ENCODE results near the gene SNCAIP.

SNCAIP gene

GRCh38 chr5:122420537-122421236 lies 108.7 kb downstream of the SNCAIP start:
- H3K79me2 ChIP-seq (ENCODE audit: control insufficient read depth, insufficient read depth, low read length, poor library complexity): no peaks in the 10 kb centered on the region
- H4K8ac ChIP-seq (ENCODE audit: low read depth, low read length): no peak overlapping the region
- no peak overlapping the region for H2BK12ac ChIP-seq (ENCODE audit: low read length)
- H3K4me3 ChIP-seq (ENCODE audit: low read depth, low read length): no peak overlapping the region
- H3K9ac ChIP-seq (ENCODE audit: low read length): no peak overlapping the region
- peaks cover 2 to 3% of the 10 kb centered on the region in 2 experiments for H3K36me3 ChIP-seq (ENCODE audit: control insufficient read depth in 1 of 2, insufficient read depth in 2 of 2, low read length in 2 of 2)
- H2BK120ac ChIP-seq (ENCODE audit: insufficient read depth, low read length, poor library complexity): no peak overlapping the region
- H3K18ac ChIP-seq (ENCODE audit: low read length): no peak overlapping the region
- no peak overlapping the region for H2BK5ac ChIP-seq (ENCODE audit: low read depth, low read length, poor library complexity)
- DNase-seq: no peak
- no peaks in the 10 kb centered on the region for H3K9me3 ChIP-seq (ENCODE audit: insufficient read depth, low read depth, low read length)
- no peak overlapping the region for H4K91ac ChIP-seq (ENCODE audit: low read depth, low read length)
- H2AK5ac ChIP-seq (ENCODE audit: low read length): no peak overlapping the region
- H4K12ac ChIP-seq (ENCODE audit: low read depth, low read length): no peak overlapping the region
- H3K27me3 ChIP-seq (ENCODE audit: insufficient read depth, low read length): no peaks in the 10 kb centered on the region
- no peak overlapping the region for H3K4ac ChIP-seq (ENCODE audit: low read depth, low read length)
- H3K4me1 ChIP-seq (ENCODE audit: control insufficient read depth in 1 of 2, insufficient read depth in 2 of 2, low read length in 2 of 2): no peaks in the 10 kb centered on the region
- WGBS (ENCODE audit: extremely low coverage, insufficient coverage, insufficient read length): no CpG with 5 or more reads among the region's 3 CpGs
- H3K27ac ChIP-seq (ENCODE audit: low read depth, low read length): no peak overlapping the region
- no peaks in the 10 kb centered on the region for H3K79me1 ChIP-seq (ENCODE audit: low read length)
- H2AFZ ChIP-seq (ENCODE audit: insufficient read depth, low read length, poor library complexity): no peak overlapping the region
- H3K23ac ChIP-seq (ENCODE audit: low read length): no peak overlapping the region
- no peak overlapping the region for H3K4me2 ChIP-seq (ENCODE audit: low read length)
- no peak overlapping the region for H3K14ac ChIP-seq (ENCODE audit: low read length)

GRCh38 chr5:122421374-122422079 lies 109.5 kb downstream of the SNCAIP start:
- no peak for DNase-seq
- Histone ChIP-seq H3K9ac (ENCODE audit: low read length) (no peak overlapping the region), H4K8ac (ENCODE audit: low read depth, low read length) (no peak overlapping the region), H4K12ac (ENCODE audit: low read depth, low read length) (no peak overlapping the region), H3K79me2 (ENCODE audit: control insufficient read depth, insufficient read depth, low read length, poor library complexity) (no peaks in the 10 kb centered on the region), H2BK5ac (ENCODE audit: low read depth, low read length, poor library complexity) (no peak overlapping the region), H2AK5ac (ENCODE audit: low read length) (no peak overlapping the region), H3K27me3 (ENCODE audit: insufficient read depth, low read length) (no peaks in the 10 kb centered on the region), H3K9me3 (ENCODE audit: insufficient read depth, low read depth, low read length) (no peaks in the 10 kb centered on the region), H4K91ac (ENCODE audit: low read depth, low read length) (no peak overlapping the region), H2BK12ac (ENCODE audit: low read length) (no peak overlapping the region), H3K23ac (ENCODE audit: low read length) (no peak overlapping the region), H3K36me3 (ENCODE audit: control insufficient read depth in 1 of 2, insufficient read depth in 2 of 2, low read length in 2 of 2) (peaks cover 2 to 3% of the 10 kb centered on the region in 2 experiments), H3K4me2 (ENCODE audit: low read length) (no peak overlapping the region), H3K79me1 (ENCODE audit: low read length) (no peaks in the 10 kb centered on the region), H2AFZ (ENCODE audit: insufficient read depth, low read length, poor library complexity) (no peak overlapping the region), H3K27ac (ENCODE audit: low read depth, low read length) (no peak overlapping the region), H3K4me3 (ENCODE audit: low read depth, low read length) (no peak overlapping the region), H3K4me1 (ENCODE audit: control insufficient read depth in 1 of 2, insufficient read depth in 2 of 2, low read length in 2 of 2) (no peaks in the 10 kb centered on the region), H3K18ac (ENCODE audit: low read length) (no peak overlapping the region), H3K14ac (ENCODE audit: low read length) (no peak overlapping the region), H3K4ac (ENCODE audit: low read depth, low read length) (no peak overlapping the region), H2BK120ac (ENCODE audit: insufficient read depth, low read length, poor library complexity) (no peak overlapping the region)
- WGBS (ENCODE audit: extremely low coverage, insufficient coverage, insufficient read length): no CpG with 5 or more reads among the region's 2 CpGs

- no peak for DNase-seq
- Histone ChIP-seq H3K4ac (ENCODE audit: low read depth, low read length) (no peak overlapping the region), H3K79me1 (ENCODE audit: low read length) (no peaks in the 10 kb centered on the region), H2AFZ (ENCODE audit: insufficient read depth, low read length, poor library complexity) (no peak overlapping the region), H3K4me3 (ENCODE audit: low read depth, low read length) (no peak overlapping the region), H3K14ac (ENCODE audit: low read length) (no peak overlapping the region), H3K9me3 (ENCODE audit: insufficient read depth, low read depth, low read length) (no peaks in the 10 kb centered on the region), H3K9ac (ENCODE audit: low read length) (no peak overlapping the region), H3K4me2 (ENCODE audit: low read length) (no peak overlapping the region), H4K12ac (ENCODE audit: low read depth, low read length) (no peak overlapping the region), H3K27me3 (ENCODE audit: insufficient read depth, low read length) (no peaks in the 10 kb centered on the region), H4K91ac (ENCODE audit: low read depth, low read length) (no peak overlapping the region), H4K8ac (ENCODE audit: low read depth, low read length) (no peak overlapping the region), H2BK12ac (ENCODE audit: low read length) (no peak overlapping the region), H3K4me1 (ENCODE audit: control insufficient read depth in 1 of 2, insufficient read depth in 2 of 2, low read length in 2 of 2) (no peaks in the 10 kb centered on the region), H3K36me3 (ENCODE audit: control insufficient read depth in 1 of 2, insufficient read depth in 2 of 2, low read length in 2 of 2) (peaks cover 2 to 3% of the 10 kb centered on the region in 2 experiments), H2BK120ac (ENCODE audit: insufficient read depth, low read length, poor library complexity) (no peak overlapping the region), H3K18ac (ENCODE audit: low read length) (no peak overlapping the region), H3K27ac (ENCODE audit: low read depth, low read length) (no peak overlapping the region), H3K23ac (ENCODE audit: low read length) (no peak overlapping the region), H2AK5ac (ENCODE audit: low read length) (no peak overlapping the region), H2BK5ac (ENCODE audit: low read depth, low read length, poor library complexity) (no peak overlapping the region), H3K79me2 (ENCODE audit: control insufficient read depth, insufficient read depth, low read length, poor library complexity) (no peaks in the 10 kb centered on the region)
- no CpG with 5 or more reads among the region's 4 CpGs for WGBS (ENCODE audit: extremely low coverage, insufficient coverage, insufficient read length)
Measured at GRCh38 chr5:122423221-122423620, 111.2 kb downstream of the SNCAIP start.

GRCh38 chr5:122424132-122424531 lies 112.1 kb downstream of the SNCAIP start:
- no peak overlapping the region for H3K18ac ChIP-seq (ENCODE audit: low read length)
- H3K23ac ChIP-seq (ENCODE audit: low read length): no peak overlapping the region
- no peak for DNase-seq
- no peaks in the 10 kb centered on the region for H3K27me3 ChIP-seq (ENCODE audit: insufficient read depth, low read length)
- no peak overlapping the region for H3K14ac ChIP-seq (ENCODE audit: low read length)
- H3K4me1 ChIP-seq (ENCODE audit: control insufficient read depth in 1 of 2, insufficient read depth in 2 of 2, low read length in 2 of 2): no peaks in the 10 kb centered on the region
- H2AK5ac ChIP-seq (ENCODE audit: low read length): no peak overlapping the region
- no peak overlapping the region for H2BK5ac ChIP-seq (ENCODE audit: low read depth, low read length, poor library complexity)
- H4K8ac ChIP-seq (ENCODE audit: low read depth, low read length): no peak overlapping the region
- H3K9ac ChIP-seq (ENCODE audit: low read length): no peak overlapping the region
- H4K91ac ChIP-seq (ENCODE audit: low read depth, low read length): no peak overlapping the region
- H2AFZ ChIP-seq (ENCODE audit: insufficient read depth, low read length, poor library complexity): no peak overlapping the region
- H3K4me2 ChIP-seq (ENCODE audit: low read length): no peak overlapping the region
- no peaks in the 10 kb centered on the region for H3K79me1 ChIP-seq (ENCODE audit: low read length)
- no peak overlapping the region for H3K4me3 ChIP-seq (ENCODE audit: low read depth, low read length)
- H2BK12ac ChIP-seq (ENCODE audit: low read length): no peak overlapping the region
- no peaks in the 10 kb centered on the region for H3K9me3 ChIP-seq (ENCODE audit: insufficient read depth, low read depth, low read length)
- H3K36me3 ChIP-seq (ENCODE audit: control insufficient read depth in 1 of 2, insufficient read depth in 2 of 2, low read length in 2 of 2): peaks cover 2 to 3% of the 10 kb centered on the region in 2 experiments
- H4K12ac ChIP-seq (ENCODE audit: low read depth, low read length): no peak overlapping the region
- no peaks in the 10 kb centered on the region for H3K79me2 ChIP-seq (ENCODE audit: control insufficient read depth, insufficient read depth, low read length, poor library complexity)
- H2BK120ac ChIP-seq (ENCODE audit: insufficient read depth, low read length, poor library complexity): no peak overlapping the region
- no peak overlapping the region for H3K4ac ChIP-seq (ENCODE audit: low read depth, low read length)
- no CpG with 5 or more reads among the region's 1 CpG for WGBS (ENCODE audit: extremely low coverage, insufficient coverage, insufficient read length)
- H3K27ac ChIP-seq (ENCODE audit: low read depth, low read length): no peak overlapping the region
